Dedifferentiated amniotic fluid mesenchymal stem cell (primary cell): ENCODE measurements around the gene P2RY13.
A peak's percentile ranks its signal among the peaks of the same experiment; 100 is the strongest.

ENCODE experiments used
- DNase-seq: peaks from one replicate; pipeline ENCODE4 v3.0.0-alpha.2; 2016; ENCODE audit errors: extremely low spot score

Gene P2RY13

DNA sequence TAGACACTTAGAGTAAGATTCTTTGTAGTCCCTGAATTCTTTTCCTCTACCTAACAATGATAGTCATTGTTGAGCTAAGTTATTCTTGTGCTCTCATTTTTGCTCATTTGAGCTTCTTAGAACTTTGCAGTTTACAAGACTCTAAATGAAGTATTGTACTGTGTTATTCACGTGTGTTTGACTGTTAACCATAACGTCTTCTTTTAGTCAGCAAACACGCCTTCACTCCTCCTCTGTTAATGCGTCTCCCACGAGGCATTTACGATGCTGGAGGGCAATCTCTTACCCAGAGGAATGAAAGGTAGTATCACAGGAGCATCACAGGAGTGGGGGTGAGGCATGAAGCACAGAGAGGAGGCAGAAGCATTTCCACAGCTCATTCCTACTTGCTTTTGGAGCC lies 36.2 kb downstream of the P2RY13 start:
- no peak for DNase-seq

DNA sequence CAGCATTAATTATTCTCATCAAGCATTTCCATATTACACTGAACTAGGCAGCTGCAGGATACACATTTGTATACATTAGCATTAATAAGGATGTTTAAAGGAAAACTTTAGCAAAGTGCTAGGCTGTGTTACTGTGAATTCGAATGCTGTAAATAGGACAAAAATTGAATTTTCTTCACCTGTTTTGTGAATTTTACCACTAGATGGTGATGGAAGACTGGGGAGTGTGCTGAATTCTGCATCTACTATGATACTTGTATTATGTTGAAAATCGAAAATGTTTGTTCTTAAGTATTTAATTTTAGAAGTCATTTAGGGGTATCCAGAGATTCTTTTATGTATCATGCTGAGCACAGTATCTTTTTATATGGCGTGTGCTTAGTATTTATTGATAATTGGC lies 38.7 kb downstream of the P2RY13 start:
- peak; percentile 35 for DNase-seq

DNA sequence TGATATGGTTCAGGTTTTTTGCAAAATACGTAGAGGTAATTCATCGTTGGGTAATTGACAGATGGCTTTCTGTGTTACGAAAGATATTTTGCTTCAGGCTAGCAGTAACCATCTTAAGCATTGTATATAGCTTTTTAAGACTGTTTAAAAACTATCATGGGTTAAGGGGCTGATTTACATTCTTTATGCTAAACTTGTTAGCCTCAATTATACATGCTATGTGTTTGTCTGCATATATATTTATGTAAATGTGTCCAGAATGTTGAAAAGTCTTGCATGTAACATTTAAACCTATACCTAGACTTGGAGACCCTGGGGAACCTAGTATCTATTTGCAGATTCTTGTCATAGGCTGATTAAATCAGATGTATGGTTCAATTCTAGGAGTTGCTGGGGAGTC lies 39.9 kb downstream of the P2RY13 start:
- DNase-seq, result no peak

DNA sequence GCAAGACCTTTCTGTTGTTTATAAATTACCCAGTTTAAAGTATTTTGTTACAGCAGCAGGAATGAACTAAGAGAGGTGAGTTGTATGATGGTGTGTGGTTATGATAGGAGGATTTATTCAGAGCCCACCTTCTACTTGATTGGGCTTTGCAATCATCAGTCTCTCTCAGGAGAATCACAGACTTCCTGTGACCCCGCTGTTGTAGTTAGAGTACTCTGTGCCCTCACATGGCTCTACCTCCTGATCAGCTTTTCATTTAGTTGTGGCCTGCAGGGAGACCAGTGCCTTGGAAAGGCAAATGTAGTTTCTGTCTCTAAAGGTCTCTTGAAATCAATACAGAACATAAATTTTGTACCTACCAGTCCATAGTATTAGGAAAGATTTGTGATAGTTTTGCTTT lies 43.4 kb downstream of the P2RY13 start:
- no peak for DNase-seq

DNA sequence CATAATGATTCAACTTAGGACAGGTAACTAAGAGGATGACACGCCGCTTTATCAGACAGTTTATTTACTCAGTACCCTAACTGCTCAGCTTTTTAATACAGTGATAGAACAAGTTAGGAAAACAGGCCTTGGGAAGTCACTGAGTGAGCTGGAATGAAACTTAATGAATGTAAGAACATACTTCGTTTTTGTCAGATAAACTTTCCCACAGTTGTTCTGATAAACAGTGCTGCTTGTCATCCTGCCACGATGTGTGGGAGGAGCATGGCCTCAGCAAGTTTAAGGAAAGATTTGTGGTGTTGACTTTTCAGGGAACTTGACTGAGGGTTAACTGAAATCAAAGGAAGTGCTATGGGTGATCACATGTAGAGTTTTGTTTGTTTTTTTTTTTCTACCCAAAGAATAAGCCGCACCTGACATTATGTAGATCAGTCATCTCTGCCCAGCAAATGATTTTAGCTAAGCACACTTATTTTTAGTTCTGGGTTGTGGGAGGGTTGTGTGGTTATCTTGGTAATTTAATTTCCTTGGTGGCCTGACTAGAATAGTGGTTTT lies 45.4 kb downstream of the P2RY13 start:
- DNase-seq, result no peak

DNA sequence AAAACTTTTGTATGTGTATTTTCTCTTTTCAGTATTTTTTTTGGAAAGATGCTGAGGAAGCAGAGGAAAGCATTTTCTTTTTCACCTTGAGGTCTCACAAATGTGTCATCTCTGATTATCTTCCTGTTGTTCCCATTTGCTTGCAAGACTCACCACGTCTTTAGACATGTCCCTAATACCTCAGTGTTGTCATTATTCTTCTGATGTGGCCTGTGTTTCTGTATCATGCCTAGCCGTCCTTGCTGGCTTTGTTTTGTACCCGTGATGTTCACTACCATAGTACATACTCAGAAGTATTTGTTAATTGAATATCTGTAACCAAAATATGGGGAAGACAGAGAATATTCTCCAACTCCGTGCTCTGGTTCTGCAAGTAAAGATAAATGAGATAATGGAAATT lies 46.0 kb downstream of the P2RY13 start:
- no peak for DNase-seq

DNA sequence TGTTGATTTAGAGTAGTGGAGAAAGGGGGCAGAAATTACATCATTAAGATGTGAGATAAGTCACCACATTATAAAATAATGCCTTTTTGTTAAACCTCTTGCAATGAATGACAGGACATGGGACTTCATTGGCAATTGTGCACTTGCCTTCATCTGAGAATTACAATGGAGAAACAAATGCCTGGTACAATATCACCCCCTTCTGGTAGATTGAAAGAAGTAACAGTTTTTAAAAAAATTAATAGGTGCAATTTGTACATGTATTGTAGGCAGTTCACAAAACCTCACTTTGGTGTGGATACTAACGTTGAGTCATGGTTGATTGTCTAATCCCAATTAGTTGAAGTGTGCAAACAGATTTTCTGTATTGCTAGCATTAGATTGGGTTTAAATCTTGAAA lies 46.4 kb downstream of the P2RY13 start:
- DNase-seq, result peak; percentile 66

DNA sequence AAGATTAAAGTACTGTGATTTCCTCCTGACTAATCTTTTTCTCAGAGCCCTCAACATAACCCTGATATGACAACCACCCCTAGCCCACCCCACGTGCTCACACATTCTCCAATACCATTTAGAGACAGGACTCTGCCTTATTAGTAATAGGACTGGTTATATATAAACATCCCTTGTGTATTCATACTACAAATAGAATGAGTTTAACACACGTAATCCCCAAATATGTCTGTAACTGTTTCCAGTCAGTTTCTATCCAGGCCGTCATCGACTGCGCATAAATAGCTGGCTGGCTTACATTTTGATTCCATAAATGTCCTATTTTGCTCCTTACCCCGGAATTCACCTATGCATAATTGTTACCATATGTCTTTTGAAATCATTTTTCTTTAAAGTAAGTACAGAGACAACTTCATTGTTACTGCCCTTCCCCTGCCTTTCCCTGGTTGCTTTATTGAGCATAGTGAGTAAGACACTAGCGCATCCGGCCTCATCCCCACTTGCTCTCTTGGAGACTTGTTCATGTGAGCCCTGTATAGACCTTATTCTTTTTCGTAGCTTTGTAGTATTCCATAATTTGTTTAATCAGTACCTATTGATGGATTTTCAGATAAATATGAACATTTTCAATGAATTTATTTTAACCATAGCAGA lies 47.6 kb downstream of the P2RY13 start:
- DNase-seq, result no peak

DNA sequence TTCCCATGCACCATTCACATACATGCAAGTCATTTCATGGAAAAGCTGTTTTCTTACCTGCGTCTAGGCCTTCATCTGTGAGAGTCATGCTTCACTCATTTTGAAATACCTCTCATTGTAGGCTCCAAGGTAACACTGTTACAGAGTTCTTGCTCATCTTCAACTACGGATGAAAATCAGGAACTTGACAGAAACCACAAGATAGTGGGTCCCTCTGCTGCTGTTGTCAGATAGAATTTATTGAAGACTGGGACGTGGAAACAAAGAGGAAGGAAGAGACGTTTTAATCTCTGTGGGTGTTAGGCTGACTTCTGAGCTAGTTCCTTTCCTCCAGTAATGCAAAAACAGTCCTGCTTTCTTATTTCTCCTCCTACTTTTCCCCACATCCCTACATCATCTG lies 51.1 kb downstream of the P2RY13 start, which contains the start of gene P2RY14:
Gene P2RY14, minus strand, starts transcription at position 313 of the 400 bp plus-strand sequence. CDS start 64,226 bp downstream, outside the sequence.
- no peak for DNase-seq

DNA sequence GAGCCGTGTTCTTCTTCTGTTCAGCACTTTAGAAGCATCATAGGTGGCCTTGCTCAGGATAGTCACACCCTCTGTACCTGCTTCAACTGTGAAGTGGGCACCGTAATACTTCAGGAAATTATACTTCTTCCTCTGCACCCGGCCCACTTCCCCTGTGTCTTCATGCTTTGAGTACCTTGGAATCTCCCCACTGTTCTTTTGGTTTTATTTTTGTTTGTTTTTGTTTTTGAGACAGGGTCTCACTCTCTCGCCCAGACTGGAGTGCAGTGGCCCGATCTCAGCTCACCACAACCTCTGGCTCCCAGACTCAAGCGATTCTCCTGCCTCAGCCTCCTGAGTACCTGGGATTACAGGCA lies 52.7 kb downstream of the P2RY13 start:
- no peak for DNase-seq
